ENCODE data around the gene CCND1.

GRCh38 chr11:69666261-69666660 lies 25.3 kb downstream of the CCND1 start:
- TF ChIP-seq, protein P1, sequence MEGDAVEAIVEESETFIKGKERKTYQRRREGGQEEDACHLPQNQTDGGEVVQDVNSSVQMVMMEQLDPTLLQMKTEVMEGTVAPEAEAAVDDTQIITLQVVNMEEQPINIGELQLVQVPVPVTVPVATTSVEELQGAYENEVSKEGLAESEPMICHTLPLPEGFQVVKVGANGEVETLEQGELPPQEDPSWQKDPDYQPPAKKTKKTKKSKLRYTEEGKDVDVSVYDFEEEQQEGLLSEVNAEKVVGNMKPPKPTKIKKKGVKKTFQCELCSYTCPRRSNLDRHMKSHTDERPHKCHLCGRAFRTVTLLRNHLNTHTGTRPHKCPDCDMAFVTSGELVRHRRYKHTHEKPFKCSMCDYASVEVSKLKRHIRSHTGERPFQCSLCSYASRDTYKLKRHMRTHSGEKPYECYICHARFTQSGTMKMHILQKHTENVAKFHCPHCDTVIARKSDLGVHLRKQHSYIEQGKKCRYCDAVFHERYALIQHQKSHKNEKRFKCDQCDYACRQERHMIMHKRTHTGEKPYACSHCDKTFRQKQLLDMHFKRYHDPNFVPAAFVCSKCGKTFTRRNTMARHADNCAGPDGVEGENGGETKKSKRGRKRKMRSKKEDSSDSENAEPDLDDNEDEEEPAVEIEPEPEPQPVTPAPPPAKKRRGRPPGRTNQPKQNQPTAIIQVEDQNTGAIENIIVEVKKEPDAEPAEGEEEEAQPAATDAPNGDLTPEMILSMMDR (IDR thresholded peaks at IDR 0.05 in 8 of 11, conservative IDR thresholded peaks at IDR 0.05 in 3 of 11) = no peak
- no peak for TF ChIP-seq POLR2A (IDR thresholded peaks at IDR 0.05)
- no peak for TF ChIP-seq POLR2AphosphoS5 (IDR thresholded peaks at IDR 0.05)
